GM12878 (cell line): ENCODE measurements around the gene PCDHB15.
"Not testable (repeated sequence)": the region's sequence is repeated elsewhere in the genome, so short reads cannot be mapped to it uniquely, and the experiment has no call there.

Experiments
- CEBPZ ChIP-seq: fragments of 150-350 bp; IDR thresholded peaks from 2 replicates; pipeline ENCODE4 v1.6.1; 2016; ENCODE audit warnings: low read depth, low read length
- CHD2 ChIP-seq: IDR thresholded peaks from 2 replicates; pipeline ENCODE4 v1.6.1; 2011; ENCODE audit warnings: low read depth, low read length, improper control_type of control experiment, borderline replicate concordance
- EED ChIP-seq: sonication (generic); IDR thresholded peaks from 2 replicates; pipeline ENCODE4 v1.6.1; 2016; ENCODE audit warnings: antibody characterized with exemption, low read depth
- FOXM1 ChIP-seq: IDR thresholded peaks from 2 replicates; pipeline ENCODE4 v1.6.1; 2012; ENCODE audit warnings: low read depth, mild to moderate bottlenecking, inconsistent platforms, low read length, moderate library complexity
- NFYB ChIP-seq: IDR thresholded peaks from 2 replicates; pipeline ENCODE4 v1.6.1; 2011; ENCODE audit warnings: low read depth, mild to moderate bottlenecking, low read length, improper control_type of control experiment, moderate library complexity; ENCODE audit not compliant: insufficient read depth
- NR2F1 ChIP-seq: fragments of 450-650 bp; conservative IDR thresholded peaks from 2 replicates; pipeline ENCODE4 v1.6.1; 2017; ENCODE audit warnings: mild to moderate bottlenecking
- POLR2AphosphoS5 ChIP-seq: IDR thresholded peaks from 2 replicates; pipeline ENCODE4 v1.6.1; 2011; ENCODE audit warnings: mild to moderate bottlenecking, low read length, inconsistent platforms
- RAD21 ChIP-seq: IDR thresholded peaks from 2 replicates; pipeline ENCODE4 v1.6.1; 2011; ENCODE audit warnings: mild to moderate bottlenecking, low read depth, low read length, moderate library complexity; ENCODE audit not compliant: insufficient read depth
- RCOR1 ChIP-seq: conservative IDR thresholded peaks from 2 replicates; pipeline ENCODE4 v1.6.1; 2012; ENCODE audit warnings: low read depth, low read length, improper control_type of control experiment
- SIN3A ChIP-seq: IDR thresholded peaks from 2 replicates; pipeline ENCODE4 v1.6.1; 2012; ENCODE audit warnings: low read depth, low read length, improper control_type of control experiment
- SRF ChIP-seq, 2 experiments: IDR thresholded peaks; 2 replicates each; pipeline ENCODE4 v1.6.1; 2011; ENCODE audit warnings: low read depth in 2 of 2, low read length in 2 of 2, mild to moderate bottlenecking in 1 of 2, moderate library complexity in 1 of 2
- ZNF274 ChIP-seq: IDR thresholded peaks from one replicate; pipeline ENCODE4 v1.8.0; 2011; ENCODE audit not compliant: insufficient read length, insufficient read depth

- TF ChIP-seq CEBPZ; FOXM1; ZNF274; RCOR1; SIN3A; NFYB; NR2F1; RAD21; EED; POLR2AphosphoS5; CHD2; SRF (IDR thresholded peaks at IDR 0.05; ENCODE audit: low read depth in 2 of 2, low read length in 2 of 2): not testable (repeated sequence)
Observed at GRCh38 chr5:141235922-141236321, 9.3 kb upstream of the PCDHB15 start.
